Peyer's patch (tissue), 4 donors: ENCODE measurements around the gene ATAD5. TPM values are rescaled to one million over a fixed set of nuclear protein-coding genes. Genes with fewer than 3 reads are reported as not detected.
"Not testable (repeated sequence)": the region's sequence is repeated elsewhere in the genome, so short reads cannot be mapped to it uniquely, and the experiment has no call there.

ENCODE experiments used
- DNase-seq, 3 donors: peaks; one replicate each; pipeline ENCODE4 v3.0.0-alpha.2; 2017 to 2019
- H3K27ac ChIP-seq, 4 donors: fragments of 200-600 bp; sonication (generic); one replicate each; pipeline ENCODE4 v1.5.1; 2016 to 2019
- H3K27me3 ChIP-seq, 2 donors: fragments of 200-600 bp; sonication (generic); one replicate each; pipeline ENCODE4 v1.5.1; 2019
- H3K36me3 ChIP-seq, 3 donors: fragments of 200-600 bp; sonication (generic); one replicate each; pipeline ENCODE4 v1.5.1; 2016 to 2019
- H3K4me1 ChIP-seq, 4 donors: fragments of 200-600 bp; sonication (generic); one replicate each; pipeline ENCODE4 v1.5.1; 2016 to 2019
- H3K4me3 ChIP-seq, 4 donors: fragments of 200-600 bp; sonication (generic); 1 replicate in 3 of 4; 2 replicates in 1 of 4; pipeline ENCODE4 v1.5.1; 2016 to 2019; ENCODE audit warnings: mild to moderate bottlenecking in 1 of 4
- H3K9me3 ChIP-seq, 4 donors: fragments of 200-600 bp; sonication (generic); one replicate each; pipeline ENCODE4 v1.5.1; 2016 to 2019; ENCODE audit warnings: mild to moderate bottlenecking in 1 of 4
- POLR2A ChIP-seq, 2 donors: fragments of 450-650 bp; IDR thresholded peaks; one replicate each; pipeline ENCODE4 v1.5.1; 2017; ENCODE audit warnings: antibody characterized with exemption in 2 of 2, mild to moderate bottlenecking in 2 of 2, moderate library complexity in 2 of 2
- total RNA-seq, 4 donors: library from RNA; depleted of rRNA; stranded (reverse); fragments of >200 nt; gene quantifications; one replicate each; pipeline ENCODE4 v1.1.0, GENCODE V29; 2016
- TF ChIP-seq, protein P1 (sequence below), 6 experiments: fragments of 450-650 bp in 4 of 6; fragments of 200-600 bp in 2 of 6; sonication (generic) in 1 of 6; IDR thresholded peaks; one replicate each; pipeline ENCODE4 v1.5.1; 2017 to 2019; ENCODE audit warnings: antibody characterized with exemption in 6 of 6, mild to moderate bottlenecking in 3 of 6, moderate library complexity in 1 of 6

The ATAD5 gene
- total RNA-seq, 4 donors from 2014 or later, result 2.3 to 14.0 (median 2.6) TPM

DNA sequence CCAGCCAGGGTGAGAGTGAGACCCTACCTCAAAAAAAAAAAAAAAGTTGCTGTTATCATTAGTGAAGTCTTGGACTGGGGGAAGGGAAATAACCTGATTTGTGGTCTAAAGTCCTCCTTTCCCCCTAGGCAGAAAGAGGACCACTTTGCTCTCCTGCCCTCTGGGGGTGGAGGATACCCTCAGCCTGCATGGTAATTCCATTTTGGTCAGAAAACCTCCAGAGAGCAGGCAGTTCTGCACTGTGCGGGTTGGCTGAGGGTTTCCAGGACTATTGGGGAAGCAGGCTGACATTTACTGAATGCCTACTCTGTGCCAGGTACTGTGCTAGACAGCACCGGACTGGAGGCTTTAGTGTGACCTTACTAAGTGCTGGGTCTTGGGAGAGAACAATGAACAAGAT is 92.6 kb downstream of the ATAD5 start:
- H3K27me3 ChIP-seq, result peaks cover 0 to 12% of the 10 kb centered on the region in 2 donors
- H3K9me3 ChIP-seq, result no peaks in the 10 kb centered on the region
- TF ChIP-seq, protein P1, sequence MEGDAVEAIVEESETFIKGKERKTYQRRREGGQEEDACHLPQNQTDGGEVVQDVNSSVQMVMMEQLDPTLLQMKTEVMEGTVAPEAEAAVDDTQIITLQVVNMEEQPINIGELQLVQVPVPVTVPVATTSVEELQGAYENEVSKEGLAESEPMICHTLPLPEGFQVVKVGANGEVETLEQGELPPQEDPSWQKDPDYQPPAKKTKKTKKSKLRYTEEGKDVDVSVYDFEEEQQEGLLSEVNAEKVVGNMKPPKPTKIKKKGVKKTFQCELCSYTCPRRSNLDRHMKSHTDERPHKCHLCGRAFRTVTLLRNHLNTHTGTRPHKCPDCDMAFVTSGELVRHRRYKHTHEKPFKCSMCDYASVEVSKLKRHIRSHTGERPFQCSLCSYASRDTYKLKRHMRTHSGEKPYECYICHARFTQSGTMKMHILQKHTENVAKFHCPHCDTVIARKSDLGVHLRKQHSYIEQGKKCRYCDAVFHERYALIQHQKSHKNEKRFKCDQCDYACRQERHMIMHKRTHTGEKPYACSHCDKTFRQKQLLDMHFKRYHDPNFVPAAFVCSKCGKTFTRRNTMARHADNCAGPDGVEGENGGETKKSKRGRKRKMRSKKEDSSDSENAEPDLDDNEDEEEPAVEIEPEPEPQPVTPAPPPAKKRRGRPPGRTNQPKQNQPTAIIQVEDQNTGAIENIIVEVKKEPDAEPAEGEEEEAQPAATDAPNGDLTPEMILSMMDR (IDR thresholded peaks at IDR 0.05), result no peak
- TF ChIP-seq POLR2A (IDR thresholded peaks at IDR 0.05), result no peak
- no peak for DNase-seq
- no peak overlapping the region for H3K27ac ChIP-seq
- no peaks in the 10 kb centered on the region for H3K36me3 ChIP-seq
- H3K4me3 ChIP-seq, result no peak overlapping the region
- peaks cover 3 to 14% (median 9%) of the 10 kb centered on the region in 4 donors for H3K4me1 ChIP-seq

- Histone ChIP-seq H3K27me3 (peaks cover 0 to 12% of the 10 kb centered on the region in 2 donors), H3K27ac (no peak overlapping the region), H3K4me1 (peaks cover 3 to 13% (median 9%) of the 10 kb centered on the region in 4 donors), H3K36me3 (no peaks in the 10 kb centered on the region), H3K9me3 (no peaks in the 10 kb centered on the region), H3K4me3 (no peak overlapping the region)
- DNase-seq, result peak in 1 of 3 donors; percentile 1
- TF ChIP-seq, protein P1 (IDR thresholded peaks at IDR 0.05), result no peak
- TF ChIP-seq POLR2A (IDR thresholded peaks at IDR 0.05), result no peak
Observed at GRCh38 chr17:30926516-30926915, 94.8 kb downstream of the ATAD5 start.

GRCh38 chr17:30927756-30928155 is 96.0 kb downstream of the ATAD5 start:
- no peak for DNase-seq
- Histone ChIP-seq H3K4me1 (peaks cover 0 to under 1% (median under 1%) of the 10 kb centered on the region in 4 donors), H3K9me3 (no peaks in the 10 kb centered on the region), H3K4me3 (no peak overlapping the region), H3K27ac (no peak overlapping the region), H3K27me3 (peaks cover 0 to 1% of the 10 kb centered on the region in 2 donors), H3K36me3 (no peaks in the 10 kb centered on the region)
- TF ChIP-seq POLR2A (IDR thresholded peaks at IDR 0.05), result no peak
- TF ChIP-seq, protein P1 (IDR thresholded peaks at IDR 0.05), result no peak

DNA sequence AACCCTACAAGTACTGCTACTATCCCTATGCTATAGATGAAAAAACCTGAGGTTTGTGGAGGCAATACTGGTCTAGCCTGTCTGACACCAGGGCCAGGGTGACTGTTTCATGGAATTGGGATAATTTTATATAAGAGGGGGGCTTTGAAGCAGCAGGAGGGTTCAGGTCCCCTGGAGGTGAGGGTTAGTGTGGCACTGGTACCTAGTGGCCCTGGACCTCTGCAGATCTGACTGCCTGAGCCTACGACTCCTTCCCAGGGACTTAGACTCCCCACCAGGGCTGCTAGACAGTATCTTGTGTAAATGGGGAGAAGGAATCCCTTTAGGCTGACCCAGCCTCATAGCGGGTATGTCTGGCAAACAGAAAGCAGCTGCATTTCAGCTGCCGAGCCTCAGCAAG is 96.8 kb downstream of the ATAD5 start:
- no peaks in the 10 kb centered on the region for H3K36me3 ChIP-seq
- H3K9me3 ChIP-seq, result no peaks in the 10 kb centered on the region
- DNase-seq, result no peak
- H3K27ac ChIP-seq, result no peak overlapping the region
- H3K4me1 ChIP-seq, result no peaks in the 10 kb centered on the region
- no peaks in the 10 kb centered on the region for H3K27me3 ChIP-seq
- no peak overlapping the region for H3K4me3 ChIP-seq
- TF ChIP-seq POLR2A (IDR thresholded peaks at IDR 0.05), result no peak
- TF ChIP-seq, protein P1 (IDR thresholded peaks at IDR 0.05), result no peak

DNA sequence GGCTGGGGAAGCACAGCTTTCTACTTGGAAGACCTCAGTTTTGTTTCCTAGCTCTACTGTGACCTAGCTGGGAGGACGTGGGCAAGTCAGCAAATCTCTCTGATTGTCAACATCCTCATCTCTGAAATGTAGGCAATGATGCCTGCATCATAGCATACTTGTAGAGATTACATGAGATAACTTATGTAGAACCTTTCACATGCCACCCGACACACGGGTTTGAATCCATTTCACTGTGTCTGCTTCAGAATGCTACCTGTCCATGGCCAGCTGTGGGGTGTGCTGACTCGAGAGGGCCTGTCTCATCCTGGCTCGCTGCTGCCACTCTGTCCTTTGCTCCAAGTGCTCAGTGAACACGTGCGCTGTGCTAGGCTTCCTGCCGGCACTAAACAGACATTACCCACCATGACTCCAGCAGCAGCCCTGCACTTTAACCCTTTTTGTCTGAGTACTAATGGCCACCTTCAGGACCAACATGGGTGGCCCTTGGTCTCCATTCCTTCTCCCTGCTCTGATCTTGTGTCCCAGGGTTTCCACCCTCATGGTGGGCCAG is 97.4 kb downstream of the ATAD5 start:
- Histone ChIP-seq H3K9me3 (no peaks in the 10 kb centered on the region), H3K27me3 (no peaks in the 10 kb centered on the region), H3K4me1 (no peaks in the 10 kb centered on the region), H3K36me3 (no peaks in the 10 kb centered on the region), H3K27ac (no peak overlapping the region), H3K4me3 (no peak overlapping the region)
- no peak for DNase-seq
- TF ChIP-seq, protein P1 (IDR thresholded peaks at IDR 0.05), result no peak
- no peak for TF ChIP-seq POLR2A (IDR thresholded peaks at IDR 0.05)

- H3K4me1 ChIP-seq, H3K27me3 ChIP-seq, H3K36me3 ChIP-seq, DNase-seq, H3K4me3 ChIP-seq, H3K27ac ChIP-seq, H3K9me3 ChIP-seq: not testable (repeated sequence)
Observed at GRCh38 chr17:30929861-30930260, 98.1 kb downstream of the ATAD5 start.
